ENCODE measurements around the gene GEMIN8.

GEMIN8 gene, protein sequence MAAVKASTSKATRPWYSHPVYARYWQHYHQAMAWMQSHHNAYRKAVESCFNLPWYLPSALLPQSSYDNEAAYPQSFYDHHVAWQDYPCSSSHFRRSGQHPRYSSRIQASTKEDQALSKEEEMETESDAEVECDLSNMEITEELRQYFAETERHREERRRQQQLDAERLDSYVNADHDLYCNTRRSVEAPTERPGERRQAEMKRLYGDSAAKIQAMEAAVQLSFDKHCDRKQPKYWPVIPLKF

DNA sequence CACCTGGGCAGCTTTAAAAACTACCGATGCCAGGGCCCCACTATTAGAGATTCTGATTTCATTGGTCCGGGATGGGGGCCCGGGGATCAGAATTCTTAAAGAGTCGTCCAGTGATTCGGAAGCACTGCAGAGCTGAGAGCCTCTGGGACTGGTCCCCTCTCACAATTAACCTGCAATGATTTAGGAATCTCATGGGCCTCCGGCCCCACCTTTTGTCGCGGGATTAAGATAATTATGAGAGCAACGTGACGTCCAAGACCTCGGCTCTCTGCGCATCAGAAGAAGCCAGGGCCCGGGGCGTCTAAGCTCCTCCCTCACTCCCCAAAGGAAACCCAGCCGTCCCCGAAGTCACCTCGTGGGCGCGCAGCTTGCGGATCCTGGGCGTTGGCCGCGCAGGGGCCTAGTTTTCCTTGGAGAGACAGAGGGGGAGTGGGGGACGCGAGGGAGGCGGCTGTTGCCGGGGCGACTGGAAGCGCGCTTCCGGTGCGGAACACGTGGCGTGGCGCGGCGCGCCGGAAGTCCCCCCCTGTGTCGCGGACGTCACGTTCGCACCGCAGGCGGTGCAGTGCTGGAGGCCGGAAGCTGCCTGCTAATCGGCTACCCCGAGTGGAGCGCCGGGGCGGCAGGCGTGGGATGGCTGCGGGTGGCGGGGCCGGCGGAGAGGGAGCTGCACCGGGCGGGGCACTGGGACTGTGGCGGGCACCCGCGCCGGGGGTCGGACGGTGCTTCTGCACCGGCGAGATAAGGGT is at the start of gene GEMIN8:
Gene GEMIN8 (minus strand): TSS at position 468 of the 749 bp plus-strand sequence. CDS start 8,414 bp downstream, outside the sequence.
- DNase-seq (ENCODE audit: extremely low spot score, insufficient read length, low read depth) (peak; percentile 50), FAIRE-seq (peak; percentile 98)

DNA sequence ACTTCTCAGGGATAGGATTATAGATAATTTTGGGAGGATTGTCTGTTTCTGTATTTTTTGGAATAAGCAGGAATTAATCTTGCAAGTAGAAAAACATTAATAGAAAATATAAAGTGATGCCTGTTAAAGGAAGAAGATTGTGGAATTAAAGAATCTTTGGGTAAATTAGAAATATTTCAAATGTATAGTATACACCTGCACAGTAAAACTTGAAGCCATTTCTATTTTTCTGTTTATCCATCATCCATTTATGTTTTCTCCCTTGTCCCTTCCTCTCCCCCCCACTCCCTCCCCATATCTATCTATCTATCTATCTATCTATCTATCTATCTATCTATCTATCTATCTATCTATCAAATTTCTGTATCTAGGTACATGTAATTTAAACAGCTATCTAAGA is 46.9 kb upstream of the GEMIN8 start:
- no peak for FAIRE-seq
- DNase-seq (ENCODE audit: extremely low spot score, insufficient read length, low read depth), result no peak

DNA sequence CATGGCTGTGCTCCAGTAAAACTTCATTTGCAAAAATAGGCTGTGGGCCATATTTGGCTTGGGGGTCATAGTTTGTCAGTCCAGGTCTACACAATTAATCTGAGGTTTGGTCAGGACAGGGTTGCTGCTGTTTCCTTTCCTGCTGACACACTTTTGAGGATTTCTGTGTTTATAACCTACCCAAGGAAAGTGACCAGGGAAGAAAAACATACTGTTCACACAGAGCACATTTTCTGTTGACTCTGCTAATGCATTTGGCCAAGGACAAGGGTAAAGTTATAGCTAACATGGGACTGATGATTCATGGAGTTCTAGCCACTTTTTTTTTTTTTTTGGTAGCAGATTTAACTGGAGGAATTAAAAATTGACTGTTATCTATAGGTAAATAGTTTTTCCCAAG is 43.9 kb upstream of the GEMIN8 start:
- DNase-seq (ENCODE audit: extremely low spot score, insufficient read length, low read depth) (no peak), FAIRE-seq (no peak)

DNA sequence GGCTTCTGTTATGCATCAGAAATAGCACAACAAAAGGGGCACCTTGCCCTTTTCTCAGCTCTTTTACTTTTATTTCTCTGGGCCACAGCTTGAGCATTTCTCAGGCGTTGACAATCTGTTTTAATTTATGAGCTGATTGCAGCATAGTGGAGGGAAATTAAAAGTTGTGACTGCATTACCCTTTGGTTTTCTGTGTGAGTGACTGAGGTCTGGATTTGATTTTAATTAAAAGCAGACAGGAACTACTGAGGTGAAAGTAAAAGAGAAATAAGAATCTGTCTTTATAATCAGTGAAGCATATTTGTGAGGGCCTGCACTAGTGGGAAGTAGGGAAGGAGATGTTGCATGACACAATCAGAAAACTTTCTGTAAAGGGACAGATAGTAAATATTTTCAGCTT is 43.4 kb upstream of the GEMIN8 start:
- DNase-seq (ENCODE audit: extremely low spot score, insufficient read length, low read depth), result no peak
- no peak for FAIRE-seq

DNA sequence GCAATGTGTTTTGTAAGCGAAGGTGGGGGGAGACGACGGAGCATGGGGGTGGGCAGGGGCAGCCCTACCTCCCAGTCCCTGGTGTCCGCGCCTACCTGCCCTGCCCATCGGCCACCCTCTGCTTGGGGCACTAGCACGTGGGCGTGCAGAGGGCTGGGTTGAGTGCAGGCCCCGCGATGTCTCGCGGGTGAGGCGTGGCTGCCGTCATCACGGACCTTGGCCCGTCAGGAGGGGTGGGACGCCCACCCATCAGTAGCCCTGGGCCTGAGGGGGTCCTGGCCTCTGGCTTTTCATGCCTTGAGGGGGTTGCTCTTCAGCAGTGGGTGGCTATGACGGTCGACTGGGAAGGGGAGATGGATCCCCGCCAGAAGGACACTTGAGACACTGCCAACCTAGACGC is 36.1 kb upstream of the GEMIN8 start:
- FAIRE-seq (no peak), DNase-seq (ENCODE audit: extremely low spot score, insufficient read length, low read depth) (no peak)

DNA sequence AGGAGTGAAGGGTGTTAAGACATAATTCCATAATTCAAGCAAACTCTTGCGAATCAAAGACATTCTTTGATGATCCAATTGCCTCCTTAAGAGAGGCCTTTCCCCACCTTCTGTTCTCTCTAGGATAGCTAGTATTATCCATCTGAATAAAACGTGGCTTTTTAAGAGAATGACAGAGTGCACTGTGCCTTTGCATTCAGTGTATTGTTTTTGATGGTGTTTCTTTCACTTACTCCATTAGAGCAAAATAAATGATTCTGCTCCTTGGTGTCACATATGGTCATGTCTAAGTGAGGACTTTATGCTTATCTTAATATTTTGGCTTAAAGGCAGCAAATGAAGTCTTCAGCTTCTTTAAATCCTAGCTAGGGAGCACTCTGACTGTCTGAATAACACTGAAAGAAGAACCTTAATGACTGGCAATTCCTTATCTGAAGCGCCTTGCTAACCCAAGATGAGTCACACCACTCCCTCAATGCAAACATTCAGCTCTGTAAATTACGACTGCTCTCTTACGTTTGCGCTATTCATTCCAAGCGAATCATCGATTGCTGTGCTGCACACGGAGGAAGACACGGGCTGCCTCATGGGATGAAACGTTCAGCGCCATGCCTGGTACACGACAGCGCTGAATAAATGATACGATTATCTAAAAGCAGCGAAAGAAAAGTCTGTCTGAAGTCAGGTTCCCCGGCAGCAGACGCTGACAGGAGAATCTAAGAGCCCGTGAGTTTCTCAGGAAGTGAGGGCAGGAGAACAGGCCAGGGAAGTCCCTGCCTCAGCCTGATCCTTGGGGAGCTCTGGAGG is 35.1 kb upstream of the GEMIN8 start:
- DNase-seq (ENCODE audit: extremely low spot score, insufficient read length, low read depth) (no peak), FAIRE-seq (no peak)

DNA sequence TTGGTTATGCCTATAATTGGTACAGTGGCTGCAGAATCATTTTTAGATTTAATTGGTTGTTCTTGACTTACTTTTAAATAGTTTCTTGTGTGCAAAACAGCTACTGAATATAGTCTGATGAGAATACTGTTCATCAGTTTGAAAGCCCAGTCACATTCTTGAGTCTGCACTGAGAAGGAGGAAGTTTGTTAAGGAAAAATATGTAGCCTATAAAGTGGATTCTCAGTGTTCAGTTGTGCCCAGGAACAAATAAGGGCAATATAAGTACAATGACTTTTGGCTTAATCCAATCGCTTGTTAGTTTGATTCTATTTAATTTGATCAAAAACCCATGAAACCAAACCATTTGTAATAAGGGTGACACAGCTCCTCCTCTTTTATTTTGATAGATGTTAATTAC is 32.8 kb upstream of the GEMIN8 start:
- no peak for FAIRE-seq
- DNase-seq (ENCODE audit: extremely low spot score, insufficient read length, low read depth), result no peak

DNA sequence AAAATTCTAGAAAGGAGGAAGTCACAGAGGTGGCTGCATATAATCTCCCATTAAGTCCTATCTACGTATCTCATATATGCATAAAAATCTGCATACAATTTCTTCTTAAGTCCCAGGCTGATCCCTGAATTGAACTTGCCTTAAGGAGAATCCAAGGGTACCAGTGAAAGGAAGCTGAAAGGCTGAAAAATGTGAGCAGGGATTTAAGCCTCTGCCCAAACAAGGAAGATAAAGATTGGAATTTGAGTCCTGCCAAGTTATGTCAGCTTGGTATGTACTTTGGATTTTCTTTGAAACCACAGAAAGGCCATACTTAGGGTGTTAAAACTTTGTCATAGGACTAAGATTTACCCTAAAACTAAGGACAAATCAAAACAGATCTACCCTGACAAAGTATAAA is 26.5 kb upstream of the GEMIN8 start:
- peak; percentile 47 for FAIRE-seq
- DNase-seq (ENCODE audit: extremely low spot score, insufficient read length, low read depth), result no peak

DNA sequence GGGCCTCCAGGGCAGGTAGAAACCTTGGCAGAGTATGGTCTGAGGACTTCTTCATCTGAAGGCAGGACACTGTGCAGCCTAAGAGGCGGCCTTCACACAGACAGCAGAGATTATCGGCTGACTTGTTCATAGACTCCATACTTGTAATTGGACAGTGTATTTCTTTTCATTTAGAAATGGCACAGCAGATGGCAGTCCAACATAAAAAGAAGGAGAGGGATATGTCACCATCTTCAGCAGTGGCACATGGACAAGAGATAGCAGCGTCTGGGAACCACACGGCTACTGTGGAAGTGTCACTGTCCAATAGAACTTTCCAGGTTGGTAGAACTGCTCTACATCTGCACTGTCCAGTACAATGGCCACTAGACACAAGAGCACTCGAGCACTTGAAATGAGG is 21.7 kb upstream of the GEMIN8 start:
- no peak for FAIRE-seq
- no peak for DNase-seq (ENCODE audit: extremely low spot score, insufficient read length, low read depth)

DNA sequence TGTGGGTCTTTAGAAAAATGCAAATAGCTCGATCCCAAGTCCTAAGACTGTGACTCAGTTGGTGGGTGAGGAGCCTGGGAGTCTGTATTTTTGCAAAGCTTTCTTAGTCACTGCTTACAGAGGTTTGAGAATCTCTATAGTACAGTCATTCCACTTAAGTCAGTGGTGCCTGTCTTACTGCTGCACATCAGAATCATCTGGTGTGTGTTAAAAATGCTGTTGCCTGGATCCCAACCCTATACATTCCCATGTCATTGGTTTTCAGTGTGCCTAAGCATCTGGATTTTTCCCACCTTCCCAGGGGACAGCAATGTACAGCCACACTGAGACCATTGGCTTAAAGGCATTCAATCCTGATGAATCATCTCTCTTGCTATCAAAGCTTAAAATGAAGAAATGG is 21.0 kb upstream of the GEMIN8 start:
- no peak for DNase-seq (ENCODE audit: extremely low spot score, insufficient read length, low read depth)
- no peak for FAIRE-seq

DNA sequence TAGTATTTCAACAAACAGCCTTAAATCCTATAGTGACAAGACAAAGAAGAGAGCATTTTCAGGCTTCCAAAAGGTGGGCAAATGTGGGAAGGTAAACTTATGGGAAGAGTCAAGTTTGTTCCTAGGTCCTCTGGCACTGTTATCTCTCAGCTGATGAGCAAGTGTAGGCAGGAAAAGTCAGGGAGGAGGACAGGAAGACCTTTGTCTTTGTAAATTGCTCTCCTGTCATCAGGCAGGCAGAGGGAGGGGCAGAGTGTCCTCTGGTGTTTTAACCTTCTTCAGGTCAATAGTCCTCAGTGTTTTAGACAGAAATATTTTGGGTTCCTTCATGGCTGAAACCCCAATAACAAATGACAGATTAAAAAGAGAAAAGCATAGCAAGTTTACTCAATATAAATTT is 13.5 kb upstream of the GEMIN8 start:
- no peak for DNase-seq (ENCODE audit: extremely low spot score, insufficient read length, low read depth)
- FAIRE-seq, result no peak

DNA sequence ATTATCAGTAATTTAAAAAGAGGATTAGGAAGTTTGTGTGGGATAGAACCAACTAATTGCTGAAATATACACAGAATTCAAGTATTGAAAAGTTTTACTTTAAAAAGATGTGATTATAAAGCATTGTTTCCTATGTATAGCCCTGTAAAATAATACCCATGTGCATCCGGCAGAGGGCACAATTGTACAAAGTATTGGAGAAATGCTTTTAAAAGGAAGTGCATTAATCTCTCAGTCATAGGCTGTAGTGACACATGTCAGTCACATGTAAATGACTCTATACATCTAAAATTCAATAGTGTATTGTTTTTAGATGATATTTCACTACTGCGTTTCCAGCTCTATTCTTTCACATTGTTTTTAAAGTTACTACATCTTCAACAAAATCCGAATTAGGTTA is 9.7 kb upstream of the GEMIN8 start:
- FAIRE-seq (peak; percentile 84), DNase-seq (ENCODE audit: extremely low spot score, insufficient read length, low read depth) (no peak)

DNA sequence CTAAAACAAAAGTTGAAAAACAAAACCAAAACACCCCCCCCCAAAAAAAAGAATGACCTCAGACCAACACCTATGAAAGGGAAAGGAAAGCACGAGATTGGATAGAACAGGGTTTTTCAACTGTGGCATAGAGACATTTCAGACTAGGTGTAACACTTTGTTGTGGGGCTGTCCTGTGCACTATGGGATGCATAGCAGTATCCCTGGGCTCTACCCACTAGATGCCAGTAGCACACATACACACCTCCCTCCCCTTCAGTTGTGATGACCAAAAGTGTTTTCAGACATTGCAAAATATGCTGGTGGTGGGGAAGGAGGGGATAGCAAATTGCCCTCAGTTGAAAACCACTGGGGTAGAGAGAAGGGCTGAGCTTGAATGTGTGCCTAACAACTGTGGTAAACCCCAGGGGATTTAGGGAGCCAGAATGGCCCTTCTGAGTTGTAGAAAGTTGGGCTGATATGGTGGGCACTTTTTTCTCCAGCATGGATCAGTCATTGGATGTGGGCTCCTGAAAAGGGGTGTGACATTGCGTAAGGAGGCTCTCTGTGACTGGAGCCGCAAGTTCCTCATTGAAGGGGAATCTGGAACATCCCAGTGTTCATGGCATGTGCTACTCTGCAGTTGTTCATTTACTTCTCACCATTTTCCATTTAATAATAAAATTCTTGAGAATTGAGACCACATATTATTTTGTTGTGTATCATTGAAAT is 8.8 kb upstream of the GEMIN8 start:
- no peak for DNase-seq (ENCODE audit: extremely low spot score, insufficient read length, low read depth)
- no peak for FAIRE-seq

DNA sequence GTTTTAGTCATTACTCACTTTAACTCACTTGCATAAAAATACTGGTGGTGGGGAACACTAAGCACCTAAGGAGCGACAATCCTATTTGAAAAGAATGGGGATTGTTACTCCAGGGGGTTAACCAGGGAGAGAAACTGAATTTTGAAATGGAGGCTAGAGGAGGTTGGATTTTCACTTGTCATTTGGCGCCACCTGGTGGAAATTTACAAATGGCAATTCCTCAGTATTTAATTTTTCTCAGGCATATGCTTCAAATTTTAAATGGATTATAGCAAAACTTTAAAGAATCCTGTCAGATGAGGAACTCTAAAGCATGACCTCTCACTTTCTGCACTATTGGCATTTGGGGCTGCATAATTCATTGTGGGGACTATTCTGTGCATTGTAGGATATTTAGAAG is 2.7 kb upstream of the GEMIN8 start:
- DNase-seq (ENCODE audit: extremely low spot score, insufficient read length, low read depth) (no peak), FAIRE-seq (peak; percentile 83)

DNA sequence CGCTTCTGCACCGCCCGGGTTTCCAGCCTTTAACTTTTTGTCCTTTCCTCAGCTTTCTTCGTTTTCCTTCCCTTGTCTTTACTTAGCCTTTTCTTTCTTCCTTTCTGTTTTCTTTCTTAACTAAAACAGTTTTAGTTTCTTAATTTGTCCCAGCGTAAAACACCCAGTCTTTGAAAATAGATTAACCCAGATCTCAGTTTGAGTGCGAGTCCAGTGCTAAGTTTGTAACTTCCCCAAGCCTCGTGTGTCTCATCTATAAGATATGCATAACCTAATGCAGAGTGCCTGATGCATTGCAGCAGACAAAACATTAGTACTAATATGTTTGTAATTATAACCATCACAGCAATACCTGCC is 460 bp upstream of the GEMIN8 start:
- FAIRE-seq, result no peak
- DNase-seq (ENCODE audit: extremely low spot score, insufficient read length, low read depth), result no peak

DNA sequence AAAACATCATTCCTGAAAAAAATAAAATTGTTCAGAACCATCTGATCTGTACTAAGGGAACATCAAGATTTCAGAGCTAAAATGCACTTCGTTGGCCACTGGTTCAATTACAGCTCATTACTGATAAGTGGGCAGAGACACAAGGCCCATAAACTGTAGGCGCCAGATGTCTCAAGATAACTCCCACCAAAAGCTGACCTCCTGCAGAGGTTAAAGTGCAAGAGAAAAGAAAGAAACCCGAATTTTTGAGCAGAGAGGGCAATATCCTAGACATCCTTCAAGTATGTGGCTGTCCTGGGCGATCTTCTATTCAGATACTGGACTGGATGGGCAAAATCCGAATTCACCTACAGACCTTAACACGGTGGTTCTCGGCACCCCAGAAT is 660 bp downstream of the GEMIN8 start:
- peak; percentile 29 for FAIRE-seq
- DNase-seq (ENCODE audit: extremely low spot score, insufficient read length, low read depth), result no peak

DNA sequence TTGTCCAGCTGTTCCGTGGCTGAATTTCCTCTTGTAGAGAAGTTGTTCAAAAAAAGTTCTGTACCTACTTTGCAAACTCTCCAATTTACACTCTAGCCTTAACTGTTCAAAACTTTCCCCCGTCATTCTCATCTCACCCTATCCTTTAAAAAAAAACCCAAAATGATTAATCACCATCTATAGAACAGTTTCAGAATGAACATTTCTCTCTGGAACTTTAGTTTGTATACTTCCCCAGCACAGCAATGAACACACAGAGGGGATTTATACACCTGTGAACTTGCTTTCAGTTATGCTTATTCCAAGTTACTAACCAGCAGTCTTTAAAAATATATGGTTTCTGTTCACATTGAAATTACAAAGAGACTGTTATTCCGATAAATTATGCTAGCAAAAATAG is 1.2 kb downstream of the GEMIN8 start:
- FAIRE-seq (peak; percentile 47), DNase-seq (ENCODE audit: extremely low spot score, insufficient read length, low read depth) (no peak)

DNA sequence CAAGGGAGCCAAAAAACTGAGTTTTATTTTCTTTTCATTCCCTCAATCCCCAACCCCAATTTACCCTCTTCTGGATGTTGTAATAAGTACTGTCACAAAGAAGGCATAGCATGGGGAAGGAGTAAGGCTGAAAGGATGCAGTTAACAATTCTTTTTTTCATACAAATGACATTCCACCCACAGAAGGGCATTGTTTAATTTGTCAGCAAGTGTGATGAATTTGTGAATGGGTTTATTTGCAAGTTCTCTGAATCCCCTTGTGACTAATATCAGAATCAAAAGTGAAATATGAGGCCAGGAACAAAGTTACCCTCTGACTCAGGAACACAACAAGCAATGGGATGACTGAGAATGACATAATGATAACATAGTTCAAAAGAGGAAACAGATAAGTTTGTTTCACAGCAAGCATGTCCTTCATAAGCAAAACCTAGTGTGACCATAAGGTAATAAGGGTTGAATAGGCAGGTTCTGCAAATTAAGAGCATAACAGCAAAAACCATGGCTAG is 2.1 kb downstream of the GEMIN8 start:
- FAIRE-seq (peak; percentile 75), DNase-seq (ENCODE audit: extremely low spot score, insufficient read length, low read depth) (no peak)

DNA sequence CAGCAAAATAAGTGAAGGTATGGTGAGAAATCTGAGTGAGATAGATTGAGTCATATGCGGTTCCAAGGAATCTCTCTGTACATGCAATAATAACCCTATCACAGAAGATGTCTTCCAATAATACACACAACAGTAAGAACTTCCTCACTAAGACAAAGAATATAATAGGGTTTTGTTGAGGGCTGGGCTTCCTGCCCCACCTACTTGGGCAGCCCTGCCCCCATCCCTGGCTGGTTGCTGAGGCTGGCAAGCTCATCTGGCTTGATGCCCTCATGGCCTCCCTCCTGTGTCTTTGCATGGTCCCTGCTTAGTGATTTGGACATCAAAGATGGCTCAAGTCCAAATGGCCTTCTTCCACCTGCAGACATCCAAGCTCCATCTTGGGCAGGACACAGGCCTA is 2.7 kb downstream of the GEMIN8 start:
- DNase-seq (ENCODE audit: extremely low spot score, insufficient read length, low read depth), result no peak
- no peak for FAIRE-seq

DNA sequence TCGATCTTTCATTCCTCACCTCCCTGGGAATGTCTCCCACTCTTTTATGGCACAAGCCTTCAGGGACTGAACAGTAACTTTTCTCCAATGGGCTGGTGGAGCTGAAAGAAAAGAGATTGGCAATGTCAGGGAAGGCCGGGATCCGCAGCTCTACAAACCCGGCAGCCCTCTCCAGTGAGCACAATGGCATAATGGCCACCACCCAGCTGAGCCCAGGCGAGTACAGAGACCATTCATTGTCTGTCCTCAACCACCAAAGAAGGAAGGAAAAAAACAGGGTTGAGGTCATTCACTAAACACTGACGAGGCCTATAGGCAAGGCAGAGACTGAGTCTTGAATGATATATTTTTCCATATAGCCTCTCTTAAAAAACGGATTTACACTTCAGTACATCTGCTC is 3.6 kb downstream of the GEMIN8 start:
- no peak for FAIRE-seq
- DNase-seq (ENCODE audit: extremely low spot score, insufficient read length, low read depth), result no peak

All from GM18507 (cell line).